MM.1S (cell line): ENCODE results near the gene SCN10A.

ENCODE experiments used
- CTCF ChIP-seq: fragments of 300-600 bp; sonication (generic); IDR thresholded peaks from 2 replicates; pipeline ENCODE4 v1.5.1; 2016; ENCODE audit warnings: antibody characterized with exemption, low read length, mixed read lengths
- EZH2 ChIP-seq: fragments of 300-600 bp; sonication (generic); optimal IDR thresholded peaks from 2 replicates; pipeline ENCODE3; 2017; ENCODE audit warnings: low read depth, mild to moderate bottlenecking, antibody characterized with exemption, low read length, mixed read lengths

GRCh38 chr3:38648659-38649499, 167.1 kb downstream of the SCN10A start:
- TF ChIP-seq CTCF (no peak), EZH2 (no peak)
